NT2/D1 (cell line): ENCODE data around the gene CACNA2D3.

Experiments
- SUZ12 ChIP-seq: IDR thresholded peaks from 2 replicates; pipeline ENCODE4 v1.6.1; 2011; ENCODE audit not compliant: insufficient read length, insufficient read depth; ENCODE audit errors: extremely low read depth
- YY1 ChIP-seq: IDR thresholded peaks from 2 replicates; pipeline ENCODE4 v1.6.1; 2011; ENCODE audit not compliant: insufficient read length, insufficient read depth

GRCh38 chr3:54211097-54211496, 88.7 kb downstream of the CACNA2D3 start:
- TF ChIP-seq YY1 (no peak), SUZ12 (no peak)
